Parathyroid adenoma (tissue), 2 donors: Measurements from ENCODE around the gene FAM219A.

Source experiments
- H2AFZ ChIP-seq: fragments of 300-600 bp; sonication (generic); one replicate; pipeline ENCODE4 v1.7.0; 2017; ENCODE audit warnings: antibody characterized with exemption, mild to moderate bottlenecking
- H3K27ac ChIP-seq: fragments of 300-600 bp; sonication (generic); one replicate; pipeline ENCODE4 v1.7.0; 2017
- H3K27me3 ChIP-seq: fragments of 300-600 bp; sonication (generic); one replicate; pipeline ENCODE4 v1.7.0; 2017; ENCODE audit warnings: low read length; ENCODE audit not compliant: control insufficient read depth, insufficient read depth
- H3K36me3 ChIP-seq: fragments of 300-600 bp; sonication (generic); one replicate; pipeline ENCODE4 v1.7.0; 2017; ENCODE audit warnings: low read length; ENCODE audit not compliant: control insufficient read depth, insufficient read depth
- H3K4me1 ChIP-seq: fragments of 300-600 bp; sonication (generic); one replicate; pipeline ENCODE4 v1.7.0; 2017; ENCODE audit warnings: control low read depth
- H3K4me2 ChIP-seq: fragments of 300-600 bp; sonication (generic); one replicate; pipeline ENCODE4 v1.7.0; 2017; ENCODE audit warnings: low read length
- H3K4me3 ChIP-seq: fragments of 300-600 bp; sonication (generic); one replicate; pipeline ENCODE4 v1.7.0; 2017; ENCODE audit warnings: low read depth, low read length
- H3K79me2 ChIP-seq: fragments of 300-600 bp; sonication (generic); one replicate; pipeline ENCODE4 v1.7.0; 2017; ENCODE audit warnings: control low read depth
- H3K9ac ChIP-seq: fragments of 300-600 bp; sonication (generic); one replicate; pipeline ENCODE4 v1.7.0; 2017; ENCODE audit warnings: mild to moderate bottlenecking
- H3K9me3 ChIP-seq: fragments of 300-600 bp; sonication (generic); one replicate; pipeline ENCODE4 v1.7.0; 2017; ENCODE audit warnings: low read length; ENCODE audit not compliant: control insufficient read depth
- TF ChIP-seq, protein P1 (sequence below): fragments of 300-600 bp; sonication (generic); IDR thresholded peaks from one replicate; pipeline ENCODE4 v1.7.0; 2017; ENCODE audit warnings: antibody characterized with exemption, mild to moderate bottlenecking
- donor health status: primary hyperparathyroidism.

FAM219A gene

DNA sequence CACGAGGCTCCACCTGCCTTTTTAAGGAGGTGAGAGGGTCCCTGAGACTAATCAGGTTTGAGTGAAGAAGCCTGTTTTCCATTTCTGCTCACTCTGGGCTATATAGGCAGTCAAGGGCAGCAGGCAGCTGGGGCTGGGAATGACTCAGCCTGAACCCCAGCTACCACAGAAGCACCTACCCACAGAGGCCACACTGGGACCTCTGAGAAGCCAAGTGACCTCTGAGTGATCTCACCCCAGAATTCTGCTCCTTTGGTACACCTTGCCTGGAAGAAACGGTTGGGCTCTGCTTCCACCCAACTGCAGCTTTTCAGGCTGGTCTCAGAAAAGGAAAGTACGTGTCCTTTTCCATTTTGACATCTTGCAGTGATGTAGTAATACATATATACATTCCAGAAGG, 6.8 kb downstream of the FAM219A start:
- Histone ChIP-seq H3K4me2 (no peak overlapping the region), H3K9me3 (no peaks in the 10 kb centered on the region), H3K9ac (no peak overlapping the region), H2AFZ (no peak overlapping the region), H3K36me3 (no peaks in the 10 kb centered on the region), H3K27ac (peak overlapping the region; percentile 44), H3K27me3 (no peaks in the 10 kb centered on the region), H3K4me1 (peaks cover 5% of the 10 kb centered on the region), H3K4me3 (no peak overlapping the region), H3K79me2 (peaks cover 32% of the 10 kb centered on the region)
- TF ChIP-seq, protein P1, sequence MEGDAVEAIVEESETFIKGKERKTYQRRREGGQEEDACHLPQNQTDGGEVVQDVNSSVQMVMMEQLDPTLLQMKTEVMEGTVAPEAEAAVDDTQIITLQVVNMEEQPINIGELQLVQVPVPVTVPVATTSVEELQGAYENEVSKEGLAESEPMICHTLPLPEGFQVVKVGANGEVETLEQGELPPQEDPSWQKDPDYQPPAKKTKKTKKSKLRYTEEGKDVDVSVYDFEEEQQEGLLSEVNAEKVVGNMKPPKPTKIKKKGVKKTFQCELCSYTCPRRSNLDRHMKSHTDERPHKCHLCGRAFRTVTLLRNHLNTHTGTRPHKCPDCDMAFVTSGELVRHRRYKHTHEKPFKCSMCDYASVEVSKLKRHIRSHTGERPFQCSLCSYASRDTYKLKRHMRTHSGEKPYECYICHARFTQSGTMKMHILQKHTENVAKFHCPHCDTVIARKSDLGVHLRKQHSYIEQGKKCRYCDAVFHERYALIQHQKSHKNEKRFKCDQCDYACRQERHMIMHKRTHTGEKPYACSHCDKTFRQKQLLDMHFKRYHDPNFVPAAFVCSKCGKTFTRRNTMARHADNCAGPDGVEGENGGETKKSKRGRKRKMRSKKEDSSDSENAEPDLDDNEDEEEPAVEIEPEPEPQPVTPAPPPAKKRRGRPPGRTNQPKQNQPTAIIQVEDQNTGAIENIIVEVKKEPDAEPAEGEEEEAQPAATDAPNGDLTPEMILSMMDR: no peak

DNA sequence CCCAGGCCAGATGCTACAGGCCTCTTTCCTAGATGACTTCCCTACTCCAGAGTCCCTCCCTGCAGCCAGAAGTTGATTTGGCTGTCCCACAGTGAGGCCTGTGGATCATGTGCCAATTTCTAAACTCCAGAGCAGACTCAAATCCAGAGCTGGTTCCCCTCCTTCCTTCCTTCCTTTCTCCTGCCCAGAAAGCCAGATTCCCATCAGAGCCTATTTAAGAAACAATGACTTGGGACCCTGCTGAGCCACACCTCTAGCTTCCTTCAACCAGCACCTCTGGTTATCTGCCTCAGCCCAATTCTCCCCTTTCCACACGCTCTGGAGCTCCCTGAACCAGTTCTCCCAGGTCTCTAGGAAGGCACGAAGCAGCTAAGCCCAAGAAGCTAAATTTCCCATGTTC, 7.2 kb downstream of the FAM219A start:
- Histone ChIP-seq H3K79me2 (peaks cover 32% of the 10 kb centered on the region), H3K4me3 (no peak overlapping the region), H3K9ac (no peak overlapping the region), H3K4me1 (peaks cover 6% of the 10 kb centered on the region), H3K9me3 (no peaks in the 10 kb centered on the region), H3K4me2 (no peak overlapping the region), H3K27ac (peak overlapping the region; percentile 44), H2AFZ (no peak overlapping the region), H3K36me3 (no peaks in the 10 kb centered on the region), H3K27me3 (no peaks in the 10 kb centered on the region)
- TF ChIP-seq, protein P1: no peak

DNA sequence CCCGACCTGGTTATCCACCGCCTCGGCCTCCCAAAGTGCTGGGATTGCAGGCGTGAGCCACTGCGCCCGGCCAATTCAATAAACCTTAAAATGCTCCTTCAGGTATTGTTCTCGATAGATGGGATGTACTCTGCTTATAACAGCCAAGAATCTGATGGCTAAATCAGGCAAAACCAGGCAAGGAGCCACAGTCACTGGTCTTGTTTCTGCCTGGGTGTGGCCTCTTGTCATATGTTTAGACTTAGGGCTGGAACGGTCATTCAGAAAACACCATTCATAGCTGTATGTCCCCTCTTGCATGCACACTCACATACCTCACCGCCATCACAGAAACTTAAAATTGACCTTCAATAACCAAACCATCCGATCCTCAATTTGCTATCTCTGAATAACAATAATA, 7.7 kb downstream of the FAM219A start:
- peaks cover 32% of the 10 kb centered on the region for H3K79me2 ChIP-seq
- no peak overlapping the region for H2AFZ ChIP-seq
- no peak overlapping the region for H3K27ac ChIP-seq
- H3K27me3 ChIP-seq: no peaks in the 10 kb centered on the region
- H3K4me1 ChIP-seq: peaks cover 6% of the 10 kb centered on the region
- no peak overlapping the region for H3K4me3 ChIP-seq
- no peak overlapping the region for H3K4me2 ChIP-seq
- no peak overlapping the region for H3K9ac ChIP-seq
- TF ChIP-seq, protein P1: no peak
- no peaks in the 10 kb centered on the region for H3K9me3 ChIP-seq
- no peaks in the 10 kb centered on the region for H3K36me3 ChIP-seq

DNA sequence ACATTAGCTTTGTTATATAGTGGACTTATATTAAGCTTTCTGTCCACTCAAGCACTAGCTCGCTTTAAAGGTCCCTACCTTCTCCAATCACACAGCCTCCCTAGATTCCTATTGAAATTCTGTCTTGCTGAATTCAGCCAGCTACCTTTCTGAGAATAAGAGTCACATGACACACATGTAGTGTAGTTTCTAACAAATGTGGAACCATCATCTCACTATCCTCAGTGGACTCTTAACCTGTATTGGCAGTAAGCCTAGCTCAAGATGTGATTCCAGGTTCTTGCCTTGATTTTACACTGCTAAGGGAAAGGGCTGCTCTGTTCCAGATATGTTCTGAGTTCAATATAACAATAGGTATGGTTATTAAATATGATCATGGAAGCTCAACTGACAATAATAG, 11.4 kb downstream of the FAM219A start:
- no peaks in the 10 kb centered on the region for H3K36me3 ChIP-seq
- H3K4me1 ChIP-seq: peaks cover 6% of the 10 kb centered on the region
- no peak overlapping the region for H2AFZ ChIP-seq
- TF ChIP-seq, protein P1: no peak
- H3K9me3 ChIP-seq: no peaks in the 10 kb centered on the region
- peaks cover 20% of the 10 kb centered on the region for H3K79me2 ChIP-seq
- no peaks in the 10 kb centered on the region for H3K27me3 ChIP-seq
- H3K4me2 ChIP-seq: no peak overlapping the region
- no peak overlapping the region for H3K4me3 ChIP-seq
- no peak overlapping the region for H3K9ac ChIP-seq
- no peak overlapping the region for H3K27ac ChIP-seq

DNA sequence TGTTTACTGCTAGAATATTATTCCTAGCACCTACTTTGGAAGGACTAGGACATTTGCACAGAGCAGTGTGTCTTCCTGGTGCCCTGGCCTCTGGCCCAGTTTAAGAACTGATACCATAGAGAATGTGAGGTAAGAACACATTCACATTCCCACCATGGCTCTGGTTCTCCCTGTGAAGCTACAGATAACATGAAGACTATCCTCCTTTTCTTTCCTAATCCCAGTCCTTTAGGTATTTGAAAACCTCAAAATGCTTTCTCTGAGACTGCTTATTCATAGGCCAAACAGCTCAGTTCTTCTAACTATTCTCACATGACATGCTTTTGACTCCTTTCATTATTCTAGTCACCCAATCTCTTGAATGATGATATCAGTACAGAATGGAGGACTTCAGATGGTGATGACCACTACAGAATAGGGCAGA, 11.9 kb downstream of the FAM219A start:
- no peak overlapping the region for H3K9ac ChIP-seq
- no peak overlapping the region for H3K4me3 ChIP-seq
- H3K4me1 ChIP-seq: peaks cover 6% of the 10 kb centered on the region
- no peaks in the 10 kb centered on the region for H3K9me3 ChIP-seq
- H2AFZ ChIP-seq: no peak overlapping the region
- H3K4me2 ChIP-seq: no peak overlapping the region
- no peaks in the 10 kb centered on the region for H3K36me3 ChIP-seq
- no peaks in the 10 kb centered on the region for H3K27me3 ChIP-seq
- no peak overlapping the region for H3K27ac ChIP-seq
- TF ChIP-seq, protein P1: no peak
- H3K79me2 ChIP-seq: peaks cover 20% of the 10 kb centered on the region
